Neural progenitor cell (in vitro differentiated cells): ENCODE data around the gene SYTL3.

Experiments used
- CTCF ChIP-seq: fragments of 200-600 bp; sonication (generic); IDR thresholded peaks from 2 replicates; pipeline ENCODE4 v1.5.1; 2017; ENCODE audit warnings: antibody characterized with exemption, mild to moderate bottlenecking
- EZH2phosphoT487 ChIP-seq: fragments of 200-600 bp; sonication (generic); IDR thresholded peaks from 2 replicates; pipeline ENCODE4 v1.6.1; 2017; ENCODE audit warnings: antibody characterized with exemption

GRCh38 chr6:158711264-158711663 lies 61.4 kb downstream of the SYTL3 start:
- TF ChIP-seq CTCF (no peak), EZH2phosphoT487 (no peak)
